ENCODE measurements around the gene CCDC81. TPM values are rescaled to one million over a fixed set of nuclear protein-coding genes. Genes with fewer than 3 reads are reported as not detected.

CCDC81 gene
- total and polyA plus RNA-seq, 2 of the 13 experiments (the other 11 are each of a cell fraction or from before 2014, with no cell fraction given): 0.15 to 0.22 TPM

DNA sequence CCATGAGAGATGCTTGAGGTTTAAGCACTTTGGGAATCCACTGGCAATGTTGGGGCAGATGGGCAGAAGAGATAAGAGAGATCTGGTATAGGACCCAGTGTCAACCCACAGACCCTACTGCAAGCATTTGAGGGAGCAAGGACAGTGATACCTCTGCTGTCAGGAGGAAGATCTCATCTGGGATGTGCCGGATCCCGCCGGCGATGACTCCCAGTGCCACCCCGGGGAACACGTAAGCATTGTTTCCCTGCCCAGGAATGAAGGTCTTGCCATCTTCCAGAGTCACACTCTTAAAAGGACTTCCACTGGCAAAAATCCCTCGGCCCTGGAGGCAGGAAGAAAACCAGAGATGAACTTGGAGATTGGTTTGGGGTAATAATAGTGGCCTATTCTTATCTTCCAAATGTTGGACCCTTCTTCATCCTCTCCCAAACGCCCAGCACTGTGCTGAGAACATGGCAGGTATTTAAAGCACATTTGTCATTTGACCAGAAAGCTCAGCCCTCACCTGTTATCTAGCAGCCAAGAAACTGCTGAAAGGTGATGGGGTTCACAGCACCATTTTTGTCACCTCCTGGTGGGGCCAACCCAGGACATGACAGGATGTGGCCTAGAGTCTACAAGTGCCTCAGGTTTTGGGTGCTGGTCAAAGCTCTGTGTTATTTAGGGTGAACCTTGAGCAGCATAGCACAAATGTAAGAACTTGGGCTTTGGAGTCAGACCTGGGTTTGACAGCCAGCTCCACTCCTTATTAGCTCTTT lies 71.7 kb downstream of the CCDC81 start:
- FAIRE-seq: no peak
- in situ Hi-C loops (cut with HindIII; ENCODE audit: extremely low pct_ligation_motif_present, low pct_unique_long_range_greater_than_20kb): no loop called here
- ATAC-seq: no peak
- Histone ChIP-seq H3K27me3 (ENCODE audit: control insufficient read depth in 1 of 2, insufficient read depth in 2 of 2, low read length in 2 of 2) (no peaks in the 10 kb centered on the region; a peak in 1 of 5 replicates), H3K79me2 (ENCODE audit: insufficient read depth, low read length) (no peaks in the 10 kb centered on the region), H3K36me3 (replicated peaks in 1 of 2; ENCODE audit: control insufficient read depth in 1 of 2, insufficient read depth in 2 of 2, low read length in 2 of 2) (no peaks in the 10 kb centered on the region), H3K4me1 (ENCODE audit: insufficient read depth, low read length) (no peaks in the 10 kb centered on the region), H3K4me2 (ENCODE audit: low read depth, low read length) (no peak overlapping the region), H4K20me1 (ENCODE audit: insufficient read depth, low read length) (no peaks in the 10 kb centered on the region), H2AFZ (ENCODE audit: low read length) (no peak overlapping the region), H3K4me3 (replicated peaks in 1 of 3; ENCODE audit: insufficient read depth in 1 of 3, low read depth in 2 of 3, low read length in 3 of 3) (no peak overlapping the region), H3K27ac (ENCODE audit: extremely low read length, insufficient read depth, low read length) (no peak overlapping the region), H3K9ac (ENCODE audit: insufficient read depth, low read depth, low read length) (no peak overlapping the region), H3K9me3 (ENCODE audit: low read length) (no peaks in the 10 kb centered on the region)
- no TSS peak for BruUV-seq (replicated peaks)
- intact Hi-C loops (cut with micrococcal nuclease; ENCODE audit: unreplicated experiment): no loop called here
- POLR2A ChIA-PET: no interaction called here
- 61% methylated on average over 8 of the region's 8 CpGs for WGBS (ENCODE audit: low lambda C conversion rate)
- TF ChIP-seq ZNF747 (CRISPR knock-in tag; IDR thresholded peaks at IDR 0.05; ENCODE audit: borderline replicate concordance) (no peak), ZNF432 (CRISPR knock-in tag; IDR thresholded peaks at IDR 0.05; ENCODE audit: borderline replicate concordance) (no peak), SOX13 (IDR thresholded peaks at IDR 0.05) (no peak), SOX13 (CRISPR knock-in tag; conservative IDR thresholded peaks at IDR 0.05 in 1 of 2, IDR thresholded peaks at IDR 0.05 in 1 of 2) (no peak), IKZF4 (CRISPR knock-in tag; IDR thresholded peaks at IDR 0.05; ENCODE audit: borderline replicate concordance, low read depth, not compliant biosample characterization) (no peak), ZNF496 (CRISPR knock-in tag; IDR thresholded peaks at IDR 0.05; ENCODE audit: insufficient replicate concordance) (no peak)
- TF ChIP-seq, protein P1, sequence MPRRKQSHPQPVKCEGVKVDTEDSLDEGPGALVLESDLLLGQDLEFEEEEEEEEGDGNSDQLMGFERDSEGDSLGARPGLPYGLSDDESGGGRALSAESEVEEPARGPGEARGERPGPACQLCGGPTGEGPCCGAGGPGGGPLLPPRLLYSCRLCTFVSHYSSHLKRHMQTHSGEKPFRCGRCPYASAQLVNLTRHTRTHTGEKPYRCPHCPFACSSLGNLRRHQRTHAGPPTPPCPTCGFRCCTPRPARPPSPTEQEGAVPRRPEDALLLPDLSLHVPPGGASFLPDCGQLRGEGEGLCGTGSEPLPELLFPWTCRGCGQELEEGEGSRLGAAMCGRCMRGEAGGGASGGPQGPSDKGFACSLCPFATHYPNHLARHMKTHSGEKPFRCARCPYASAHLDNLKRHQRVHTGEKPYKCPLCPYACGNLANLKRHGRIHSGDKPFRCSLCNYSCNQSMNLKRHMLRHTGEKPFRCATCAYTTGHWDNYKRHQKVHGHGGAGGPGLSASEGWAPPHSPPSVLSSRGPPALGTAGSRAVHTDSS (CRISPR knock-in tag; conservative IDR thresholded peaks at IDR 0.05): no peak
- no peak for DNase-seq (ENCODE audit: low spot score)
- CTCF ChIA-PET (ENCODE audit: low intra/inter-chr PET ratio, low total read pairs): no interaction called here
